Measurements from ENCODE around the gene METTL15. TPM values are rescaled to one million over a fixed set of nuclear protein-coding genes. Genes with fewer than 3 reads are reported as not detected.
"Not testable (repeated sequence)": the region's sequence is repeated elsewhere in the genome, so short reads cannot be mapped to it uniquely, and the experiment has no call there.

Gene METTL15
- polyA plus RNA-seq, 1 donor (not counting 4 experiments of a cell fraction or from before 2014, with no cell fraction given): 10.0 TPM

- DNase-seq (ENCODE audit: low read depth, low spot score) (no peak), FAIRE-seq (no peak)
- Histone ChIP-seq H3K4me1 (ENCODE audit: control insufficient read depth, extremely low read depth, insufficient read depth, low read length) (no peaks in the 10 kb centered on the region), H3K9me3 (ENCODE audit: control insufficient read depth, low read depth, low read length) (no peaks in the 10 kb centered on the region), H3K4me3 (ENCODE audit: control insufficient read depth in 2 of 3, extremely low read depth in 1 of 3, insufficient read depth in 2 of 3, low read depth in 1 of 3, low read length in 3 of 3) (no peak overlapping the region), H3K36me3 (ENCODE audit: control insufficient read depth in 2 of 2, extremely low read depth in 1 of 2, insufficient read depth in 2 of 2, low read length in 2 of 2) (no peaks in the 10 kb centered on the region), H4K20me1 (ENCODE audit: control insufficient read depth, extremely low read depth, insufficient read depth, low read length) (no peaks in the 10 kb centered on the region), H3K9me1 (ENCODE audit: control insufficient read depth, extremely low read depth, insufficient read depth, low read length) (no peaks in the 10 kb centered on the region), H3K27ac (ENCODE audit: control insufficient read depth, insufficient read depth, low read length) (no peak overlapping the region), H3K27me3 (ENCODE audit: control insufficient read depth, extremely low read depth, insufficient read depth, low read length) (no peaks in the 10 kb centered on the region), H3K4me2 (ENCODE audit: control insufficient read depth, extremely low read depth, insufficient read depth, low read depth, low read length) (no peak overlapping the region), H2AFZ (ENCODE audit: control insufficient read depth, low read length) (peak overlapping the region; percentile 9), H3K9ac (ENCODE audit: control insufficient read depth, extremely low read depth, insufficient read depth, low read length) (no peak overlapping the region), H3K79me2 (ENCODE audit: control insufficient read depth, insufficient read depth, low read length) (peaks cover 54% of the 10 kb centered on the region)
- dilution Hi-C loops (cut with MboI; ENCODE audit: extremely low pct_ligation_motif_present, low sequenced_read_pairs): no loop called here
- TF ChIP-seq CTCF (optimal IDR thresholded peaks at IDR 0.05 in 1 of 3, IDR thresholded peaks at IDR 0.05 in 1 of 3, conservative IDR thresholded peaks at IDR 0.05 in 1 of 3; ENCODE audit: extremely low read depth in 1 of 3, insufficient read depth in 2 of 3, low read length in 3 of 3) (no peak), EZH2 (IDR thresholded peaks at IDR 0.05; ENCODE audit: low read length) (no peak)
These were observed 8.5 kb upstream of the METTL15 start for GRCh38 chr11:28099715-28100114.

- no peak for TF ChIP-seq CTCF (optimal IDR thresholded peaks at IDR 0.05 in 1 of 3, IDR thresholded peaks at IDR 0.05 in 1 of 3, conservative IDR thresholded peaks at IDR 0.05 in 1 of 3; ENCODE audit: extremely low read depth in 1 of 3, insufficient read depth in 2 of 3, low read length in 3 of 3)
- no peak for TF ChIP-seq EZH2 (IDR thresholded peaks at IDR 0.05; ENCODE audit: low read length)
- H3K9me1 ChIP-seq (ENCODE audit: control insufficient read depth, extremely low read depth, insufficient read depth, low read length): no peaks in the 10 kb centered on the region
- no peaks in the 10 kb centered on the region for H4K20me1 ChIP-seq (ENCODE audit: control insufficient read depth, extremely low read depth, insufficient read depth, low read length)
- no peaks in the 10 kb centered on the region for H3K9me3 ChIP-seq (ENCODE audit: control insufficient read depth, low read depth, low read length)
- FAIRE-seq (no peak), DNase-seq (ENCODE audit: low read depth, low spot score) (no peak)
- no peak overlapping the region for H3K4me3 ChIP-seq (ENCODE audit: control insufficient read depth in 2 of 3, extremely low read depth in 1 of 3, insufficient read depth in 2 of 3, low read depth in 1 of 3, low read length in 3 of 3)
- dilution Hi-C loops (cut with MboI; ENCODE audit: extremely low pct_ligation_motif_present, low sequenced_read_pairs): no loop called here
- no peaks in the 10 kb centered on the region for H3K36me3 ChIP-seq (ENCODE audit: control insufficient read depth in 2 of 2, extremely low read depth in 1 of 2, insufficient read depth in 2 of 2, low read length in 2 of 2)
- no peak overlapping the region for H3K4me2 ChIP-seq (ENCODE audit: control insufficient read depth, extremely low read depth, insufficient read depth, low read depth, low read length)
- peaks cover 6% of the 10 kb centered on the region for H3K4me1 ChIP-seq (ENCODE audit: control insufficient read depth, extremely low read depth, insufficient read depth, low read length)
- H3K27ac ChIP-seq (ENCODE audit: control insufficient read depth, insufficient read depth, low read length): no peak overlapping the region
- peaks cover 64% of the 10 kb centered on the region for H3K79me2 ChIP-seq (ENCODE audit: control insufficient read depth, insufficient read depth, low read length)
- H2AFZ ChIP-seq (ENCODE audit: control insufficient read depth, low read length): no peak overlapping the region
- H3K9ac ChIP-seq (ENCODE audit: control insufficient read depth, extremely low read depth, insufficient read depth, low read length): no peak overlapping the region
- H3K27me3 ChIP-seq (ENCODE audit: control insufficient read depth, extremely low read depth, insufficient read depth, low read length): no peaks in the 10 kb centered on the region
These were observed 7.5 kb upstream of the METTL15 start for GRCh38 chr11:28100665-28101064.

- H3K4me3 ChIP-seq (ENCODE audit: control insufficient read depth in 2 of 3, extremely low read depth in 1 of 3, insufficient read depth in 2 of 3, low read depth in 1 of 3, low read length in 3 of 3); H3K27ac ChIP-seq (ENCODE audit: control insufficient read depth, insufficient read depth, low read length); H4K20me1 ChIP-seq (ENCODE audit: control insufficient read depth, extremely low read depth, insufficient read depth, low read length); dilution Hi-C loops (cut with MboI; ENCODE audit: extremely low pct_ligation_motif_present, low sequenced_read_pairs); H3K9ac ChIP-seq (ENCODE audit: control insufficient read depth, extremely low read depth, insufficient read depth, low read length); H2AFZ ChIP-seq (ENCODE audit: control insufficient read depth, low read length); H3K9me3 ChIP-seq (ENCODE audit: control insufficient read depth, low read depth, low read length); FAIRE-seq; H3K9me1 ChIP-seq (ENCODE audit: control insufficient read depth, extremely low read depth, insufficient read depth, low read length); H3K36me3 ChIP-seq (ENCODE audit: control insufficient read depth in 2 of 2, extremely low read depth in 1 of 2, insufficient read depth in 2 of 2, low read length in 2 of 2); DNase-seq (ENCODE audit: low read depth, low spot score); H3K27me3 ChIP-seq (ENCODE audit: control insufficient read depth, extremely low read depth, insufficient read depth, low read length); H3K4me2 ChIP-seq (ENCODE audit: control insufficient read depth, extremely low read depth, insufficient read depth, low read depth, low read length): not testable (repeated sequence)
- H3K4me1 ChIP-seq (ENCODE audit: control insufficient read depth, extremely low read depth, insufficient read depth, low read length): peaks cover 13% of the 10 kb centered on the region
- peaks cover 76% of the 10 kb centered on the region for H3K79me2 ChIP-seq (ENCODE audit: control insufficient read depth, insufficient read depth, low read length)
These were observed 5.9 kb upstream of the METTL15 start for GRCh38 chr11:28102300-28102699.

Measured in keratinocyte (primary cell).